HG03520 (cell line): ENCODE data around the gene PIP5K1C.
A peak's percentile ranks its signal among the peaks of the same experiment; 100 is the strongest.
"Not testable (repeated sequence)": the region's sequence is repeated elsewhere in the genome, so short reads cannot be mapped to it uniquely, and the experiment has no call there.

ENCODE experiments used
- ATAC-seq: cut with Tn5 transposase; IDR thresholded peaks from one replicate; pipeline ENCODE4 v1.9.1; 2021; ENCODE audit warnings: mild to moderate bottlenecking, moderate library complexity; ENCODE audit not compliant: unreplicated experiment

Gene PIP5K1C

GRCh38 chr19:3628766-3629165, 71.5 kb downstream of the PIP5K1C start:
- not testable (repeated sequence) for ATAC-seq

GRCh38 chr19:3627351-3627723, 72.9 kb downstream of the PIP5K1C start:
- ATAC-seq, result no peak

GRCh38 chr19:3626473-3627350, 73.6 kb downstream of the PIP5K1C start, which contains the start of gene CACTIN:
Gene CACTIN, minus strand, starts transcription at chr19:3626790. Its CDS starts 28 bp downstream, at chr19:3626762.
- peak; percentile 89 for ATAC-seq

GRCh38 chr19:3625996-3626472, 74.2 kb downstream of the PIP5K1C start:
- ATAC-seq, result no peak

GRCh38 chr19:3623716-3624115, 76.6 kb downstream of the PIP5K1C start:
- no peak for ATAC-seq

GRCh38 chr19:3622224-3622623, 78.0 kb downstream of the PIP5K1C start:
- no peak for ATAC-seq

GRCh38 chr19:3621689-3622088, 78.6 kb downstream of the PIP5K1C start:
- no peak for ATAC-seq

GRCh38 chr19:3620817-3621547, 79.3 kb downstream of the PIP5K1C start:
- ATAC-seq, result no peak

- no peak for ATAC-seq
Observed at GRCh38 chr19:3620145-3620816, 80.0 kb downstream of the PIP5K1C start.

- ATAC-seq, result no peak
Observed at GRCh38 chr19:3619631-3620012, 80.6 kb downstream of the PIP5K1C start.

GRCh38 chr19:3618811-3619630, 81.2 kb downstream of the PIP5K1C start:
- ATAC-seq, result no peak

GRCh38 chr19:3618144-3618810, 82.0 kb downstream of the PIP5K1C start:
- no peak for ATAC-seq

GRCh38 chr19:3617463-3617862, 82.8 kb downstream of the PIP5K1C start:
- ATAC-seq, result no peak

GRCh38 chr19:3615524-3616135, 84.6 kb downstream of the PIP5K1C start:
- ATAC-seq, result no peak

- ATAC-seq, result no peak
Observed at GRCh38 chr19:3614858-3615505, 85.3 kb downstream of the PIP5K1C start.

GRCh38 chr19:3613818-3614661, 86.2 kb downstream of the PIP5K1C start:
- ATAC-seq, result no peak

GRCh38 chr19:3612901-3613741, 87.1 kb downstream of the PIP5K1C start:
- ATAC-seq, result no peak
